Cardiac muscle cell (in vitro differentiated cells and primary cell): ENCODE results near the gene SYNJ2. TPM values are rescaled to one million over a fixed set of nuclear protein-coding genes. Genes with fewer than 3 reads are reported as not detected.

Experiments used
- DNase-seq, 2 donors: peaks; one replicate each; pipeline versions ENCODE4 v3.0.0 to v3.0.0-alpha.2; 2010 to 2017; ENCODE audit warnings: low read depth in 1 of 2, low spot score in 1 of 2
- H3K27ac ChIP-seq: fragments of 200-600 bp; sonication (generic); 2 replicates; pipeline ENCODE4 v1.5.1; 2016
- H3K27me3 ChIP-seq: fragments of 200-600 bp; sonication (generic); 2 replicates; pipeline ENCODE4 v1.6.0; 2016; ENCODE audit warnings: control low read depth
- H3K36me3 ChIP-seq: fragments of 200-600 bp; sonication (generic); 2 replicates; pipeline ENCODE4 v1.5.1; 2016; ENCODE audit warnings: control low read depth
- H3K4me1 ChIP-seq: fragments of 200-600 bp; sonication (generic); 2 replicates; pipeline ENCODE4 v1.8.1; 2017; ENCODE audit warnings: low read depth, mild to moderate bottlenecking, mixed run types
- H3K4me3 ChIP-seq: fragments of 200-600 bp; sonication (generic); 2 replicates; pipeline ENCODE4 v1.5.1; 2016; ENCODE audit warnings: mild to moderate bottlenecking
- H3K9me3 ChIP-seq: fragments of 200-600 bp; sonication (generic); 2 replicates; pipeline ENCODE4 v1.5.1; 2017; ENCODE audit warnings: low read depth, mild to moderate bottlenecking, control low read depth
- CTCF ChIP-seq: IDR thresholded peaks from 2 replicates; pipeline ENCODE4 v1.5.1; 2012; ENCODE audit warnings: low read depth, mild to moderate bottlenecking, low read length
- polyA plus RNA-seq: library from polyadenylated mRNA; unstranded; fragments of >200 nt; fragmentation: Nextera tagmentation; extraction: Ambion mirVana; gene quantifications from 2 replicates; pipeline ENCODE4 v1.2.1, GENCODE V29; 2016
- total RNA-seq: library from RNA; depleted of rRNA; stranded (reverse); fragments of >200 nt; gene quantifications from 2 replicates; pipeline ENCODE4 v1.2.3, GENCODE V29; 2016

The SYNJ2 gene
- total and polyA plus RNA-seq, 2 experiments from 2014 or later: 2.1 to 2.9 TPM

GRCh38 chr6:158026901-158027589, 45.4 kb downstream of the SYNJ2 start:
- TF ChIP-seq CTCF: no peak

GRCh38 chr6:158027590-158028285, 46.1 kb downstream of the SYNJ2 start:
- Histone ChIP-seq H3K4me3 (no peak overlapping the region), H3K27ac (no peak overlapping the region), H3K36me3 (no peaks in the 10 kb centered on the region), H3K4me1 (no peaks in the 10 kb centered on the region), H3K9me3 (no peaks in the 10 kb centered on the region), H3K27me3 (no peaks in the 10 kb centered on the region)
- DNase-seq: no peak
- TF ChIP-seq CTCF: no peak

More at GRCh38 chr6:158026901-158027589, 45.4 kb downstream of the SYNJ2 start:
- no peak overlapping the region for H3K4me3 ChIP-seq
- DNase-seq: no peak
- no peaks in the 10 kb centered on the region for H3K27me3 ChIP-seq
- no peaks in the 10 kb centered on the region for H3K36me3 ChIP-seq
- no peaks in the 10 kb centered on the region for H3K9me3 ChIP-seq
- H3K27ac ChIP-seq: no peak overlapping the region
- H3K4me1 ChIP-seq: no peaks in the 10 kb centered on the region

- Histone ChIP-seq H3K9me3 (no peaks in the 10 kb centered on the region), H3K27ac (no peak overlapping the region), H3K27me3 (no peaks in the 10 kb centered on the region), H3K4me3 (no peak overlapping the region), H3K4me1 (no peaks in the 10 kb centered on the region), H3K36me3 (no peaks in the 10 kb centered on the region)
- TF ChIP-seq CTCF: no peak
- DNase-seq: no peak
Measured at GRCh38 chr6:158028421-158028820, 46.8 kb downstream of the SYNJ2 start.

- Histone ChIP-seq H3K9me3 (no peaks in the 10 kb centered on the region), H3K27me3 (no peaks in the 10 kb centered on the region), H3K36me3 (no peaks in the 10 kb centered on the region), H3K4me1 (no peaks in the 10 kb centered on the region), H3K4me3 (no peak overlapping the region), H3K27ac (no peak overlapping the region)
- DNase-seq: no peak
- no peak for TF ChIP-seq CTCF
Measured at GRCh38 chr6:158028876-158029275, 47.2 kb downstream of the SYNJ2 start.

GRCh38 chr6:158029668-158030230, 48.1 kb downstream of the SYNJ2 start:
- no peak for DNase-seq
- Histone ChIP-seq H3K9me3 (no peaks in the 10 kb centered on the region), H3K4me3 (no peak overlapping the region), H3K27ac (no peak overlapping the region), H3K36me3 (no peaks in the 10 kb centered on the region), H3K27me3 (no peaks in the 10 kb centered on the region), H3K4me1 (no peaks in the 10 kb centered on the region)
- no peak for TF ChIP-seq CTCF
